Measurements from ENCODE around the gene FAM3D.

FAM3D gene

GRCh38 chr3:58612830-58613229 lies 53.7 kb downstream of the FAM3D start:
- CTCF ChIA-PET, result interaction anchor here (1.4 to 4.0 kb wide), 3 partner anchors 17 to 44 kb away, joined by 5 to 22 read pairs (median 12); no protein-coding TSS in a partner anchor
- TF ChIP-seq CTCF (IDR thresholded peaks at IDR 0.05; ENCODE audit: insufficient read depth, low read length, missing control alignments), result no peak
- DNase-seq (ENCODE audit: low read depth, low spot score), result no peak
- POLR2A ChIA-PET, result no interaction called here
- H3K4me3 ChIP-seq (ENCODE audit: low read depth, low read length), result no peak overlapping the region

GRCh38 chr3:58609990-58610389 lies 56.6 kb downstream of the FAM3D start:
- no peak for DNase-seq (ENCODE audit: low read depth, low spot score)
- POLR2A ChIA-PET, result no interaction called here
- no peak for TF ChIP-seq CTCF (IDR thresholded peaks at IDR 0.05; ENCODE audit: insufficient read depth, low read length, missing control alignments)
- no peak overlapping the region for H3K4me3 ChIP-seq (ENCODE audit: low read depth, low read length)
- CTCF ChIA-PET, result interaction anchor here (1.3 to 4.0 kb wide), 3 partner anchors 18 to 41 kb away, joined by 5 to 22 read pairs (median 6); no protein-coding TSS in a partner anchor

- CTCF ChIA-PET, result interaction anchor here (0.6 to 1.5 kb wide), 4 partner anchors 13 to 82 kb away, joined by 3 to 6 read pairs (median 3); no protein-coding TSS in a partner anchor
- TF ChIP-seq CTCF (IDR thresholded peaks at IDR 0.05; ENCODE audit: insufficient read depth, low read length, missing control alignments), result no peak
- POLR2A ChIA-PET, result no interaction called here
- no peak overlapping the region for H3K4me3 ChIP-seq (ENCODE audit: low read depth, low read length)
- DNase-seq (ENCODE audit: low read depth, low spot score), result no peak
These were observed 57.9 kb downstream of the FAM3D start for GRCh38 chr3:58608648-58609047.

GRCh38 chr3:58607816-58608215 lies 58.8 kb downstream of the FAM3D start:
- no peak for TF ChIP-seq CTCF (IDR thresholded peaks at IDR 0.05; ENCODE audit: insufficient read depth, low read length, missing control alignments)
- no peak for DNase-seq (ENCODE audit: low read depth, low spot score)
- ChIA-PET CTCF (interaction anchor here (1.2 to 1.7 kb wide), 3 partner anchors 8 to 25 kb away, joined by 3 to 4 read pairs (median 3); no protein-coding TSS in a partner anchor), POLR2A (no interaction called here)
- H3K4me3 ChIP-seq (ENCODE audit: low read depth, low read length), result no peak overlapping the region

GRCh38 chr3:58606693-58607092 lies 59.9 kb downstream of the FAM3D start:
- CTCF ChIA-PET, result interaction anchor here (0.8 to 1.7 kb wide), 3 partner anchors 9 to 39 kb away, joined by 3 to 7 read pairs (median 3); no protein-coding TSS in a partner anchor
- H3K4me3 ChIP-seq (ENCODE audit: low read depth, low read length), result no peak overlapping the region
- POLR2A ChIA-PET, result no interaction called here
- DNase-seq (ENCODE audit: low read depth, low spot score), result no peak
- TF ChIP-seq CTCF (IDR thresholded peaks at IDR 0.05; ENCODE audit: insufficient read depth, low read length, missing control alignments), result no peak

- ChIA-PET POLR2A (no interaction called here), CTCF (interaction anchor here (1.0 to 1.9 kb wide), 3 partner anchors 19 to 34 kb away, joined by 3 to 11 read pairs (median 3); no protein-coding TSS in a partner anchor)
- no peak for DNase-seq (ENCODE audit: low read depth, low spot score)
- TF ChIP-seq CTCF (IDR thresholded peaks at IDR 0.05; ENCODE audit: insufficient read depth, low read length, missing control alignments), result no peak
- no peak overlapping the region for H3K4me3 ChIP-seq (ENCODE audit: low read depth, low read length)
These were observed 62.5 kb downstream of the FAM3D start for GRCh38 chr3:58604031-58604430.
